BLaER1 (cell line): ENCODE measurements around the gene ZMYM3.

Source experiments
- H3K27ac ChIP-seq: shearing (Covaris generic); formaldehyde crosslinking; 2 replicates; pipeline ENCODE4 v1.8.1; 2022
- H3K27me3 ChIP-seq: shearing (Covaris generic); formaldehyde crosslinking; 2 replicates; pipeline ENCODE4 v1.8.1; 2022
- H3K36me3 ChIP-seq: shearing (Covaris generic); formaldehyde crosslinking; 2 replicates; pipeline ENCODE4 v1.8.1; 2022
- H3K4me1 ChIP-seq: shearing (Covaris generic); formaldehyde crosslinking; 2 replicates; pipeline ENCODE4 v1.8.1; 2022
- H3K4me2 ChIP-seq: shearing (Covaris generic); formaldehyde crosslinking; 2 replicates; pipeline ENCODE4 v1.8.1; 2022
- H3K4me3 ChIP-seq: shearing (Covaris generic); formaldehyde crosslinking; 2 replicates; pipeline ENCODE4 v1.8.1; 2022
- H3K9ac ChIP-seq: shearing (Covaris generic); formaldehyde crosslinking; 2 replicates; pipeline ENCODE4 v1.8.1; 2022
- H3K9me3 ChIP-seq: shearing (Covaris generic); formaldehyde crosslinking; 2 replicates; pipeline ENCODE4 v1.8.1; 2022
- H4K20me1 ChIP-seq: shearing (Covaris generic); formaldehyde crosslinking; 2 replicates; pipeline ENCODE4 v1.8.1; 2022
- Cebpa-rat ChIP-seq: shearing (Covaris generic); IDR thresholded peaks from 2 replicates; pipeline ENCODE4 v1.8.1; 2022

ZMYM3 gene

DNA sequence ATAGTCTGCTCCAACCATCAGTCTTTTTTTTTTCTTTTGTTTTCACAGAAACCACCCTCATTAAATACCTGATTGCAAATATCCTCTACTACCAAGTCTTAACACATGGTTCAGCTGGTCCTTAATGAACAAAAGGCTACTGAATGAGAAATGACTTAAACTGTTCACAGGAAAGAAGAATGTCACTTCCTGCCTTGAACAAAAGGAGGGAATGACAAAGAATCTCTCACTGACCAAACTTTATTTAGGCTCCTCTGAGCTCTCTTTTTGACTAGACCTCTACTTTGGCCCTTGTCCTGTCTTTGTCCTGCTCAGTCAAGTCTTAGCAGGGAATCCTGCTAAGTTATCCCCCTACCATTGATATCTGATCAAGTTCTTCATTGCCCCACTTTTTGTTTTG, 62.7 kb downstream of the ZMYM3 start:
- peaks cover 7% of the 10 kb centered on the region for H3K27me3 ChIP-seq
- H4K20me1 ChIP-seq, result no peaks in the 10 kb centered on the region
- no peaks in the 10 kb centered on the region for H3K4me1 ChIP-seq
- H3K4me2 ChIP-seq, result no peak overlapping the region
- H3K27ac ChIP-seq, result no peak overlapping the region
- no peaks in the 10 kb centered on the region for H3K9me3 ChIP-seq
- H3K9ac ChIP-seq, result no peak overlapping the region
- H3K4me3 ChIP-seq, result no peak overlapping the region
- no peaks in the 10 kb centered on the region for H3K36me3 ChIP-seq
- no peak for TF ChIP-seq Cebpa-rat
